ENCODE data around the gene BORA.
"Not testable (repeated sequence)": the region's sequence is repeated elsewhere in the genome, so short reads cannot be mapped to it uniquely, and the experiment has no call there.

BORA gene

GRCh38 chr13:72728290-72728605, 525 bp downstream of the BORA start:
- Mint-ChIP-seq H3K27ac (peak overlapping the region; percentile 91), H3K4me3 (peak overlapping the region; percentile 98), H3K4me1 (peaks cover 22% of the 10 kb centered on the region), H3K27me3 (no peaks in the 10 kb centered on the region), H3K9me3 (no peaks in the 10 kb centered on the region), H3K36me3 (peaks cover 16% of the 10 kb centered on the region)
- ATAC-seq (ENCODE audit: low read depth): no peak
- DNase-seq (ENCODE audit: low spot score in 2 of 2): no peak

DNA sequence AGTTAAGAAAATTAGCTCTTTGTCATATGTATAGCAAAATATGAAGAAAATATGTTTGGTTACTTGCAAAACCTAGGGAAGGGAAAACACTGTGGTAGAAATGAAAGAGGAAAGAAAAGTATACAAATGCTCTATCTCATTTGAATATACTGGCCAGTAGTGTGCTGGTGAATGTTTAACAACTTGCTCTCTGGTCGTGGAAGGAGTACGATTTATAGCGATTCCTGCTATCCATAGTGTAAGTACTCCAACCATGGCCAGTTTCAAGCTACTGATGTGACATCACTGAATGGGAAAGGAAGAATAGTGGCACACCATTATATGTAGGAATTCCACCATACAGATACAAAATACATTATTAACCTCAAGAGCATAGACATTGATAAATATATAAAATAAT, 9.3 kb downstream of the BORA start:
- Mint-ChIP-seq H3K36me3 (peaks cover 25% of the 10 kb centered on the region), H3K9me3 (no peaks in the 10 kb centered on the region), H3K4me3 (no peak overlapping the region), H3K27me3 (no peaks in the 10 kb centered on the region), H3K4me1 (peaks cover 4% of the 10 kb centered on the region), H3K27ac (no peak overlapping the region)
- ATAC-seq (ENCODE audit: low read depth) (no peak), DNase-seq (ENCODE audit: low spot score in 2 of 2) (no peak)

DNA sequence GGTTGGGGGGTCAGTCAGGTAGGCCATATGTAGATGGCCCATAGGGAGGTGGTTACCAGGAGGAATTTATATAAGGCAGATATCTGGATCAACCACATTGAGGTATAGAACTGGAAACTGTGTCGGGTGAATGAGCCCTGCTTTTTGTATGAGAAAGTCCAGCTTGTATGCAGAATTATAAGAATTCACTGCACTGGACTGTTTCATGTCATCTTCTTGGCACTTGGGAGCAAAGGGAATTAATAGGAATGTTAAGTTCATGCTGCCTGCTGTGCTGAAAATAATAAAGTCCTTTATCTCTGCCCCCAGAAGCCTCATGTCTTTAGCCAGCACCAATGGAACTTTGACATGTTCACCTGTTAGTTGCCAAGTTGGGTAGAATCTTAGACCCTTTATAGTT, 12.3 kb downstream of the BORA start:
- no peak for DNase-seq (ENCODE audit: low spot score in 2 of 2)
- Mint-ChIP-seq H3K4me1 (peaks cover 1% of the 10 kb centered on the region), H3K27ac (no peak overlapping the region)

DNA sequence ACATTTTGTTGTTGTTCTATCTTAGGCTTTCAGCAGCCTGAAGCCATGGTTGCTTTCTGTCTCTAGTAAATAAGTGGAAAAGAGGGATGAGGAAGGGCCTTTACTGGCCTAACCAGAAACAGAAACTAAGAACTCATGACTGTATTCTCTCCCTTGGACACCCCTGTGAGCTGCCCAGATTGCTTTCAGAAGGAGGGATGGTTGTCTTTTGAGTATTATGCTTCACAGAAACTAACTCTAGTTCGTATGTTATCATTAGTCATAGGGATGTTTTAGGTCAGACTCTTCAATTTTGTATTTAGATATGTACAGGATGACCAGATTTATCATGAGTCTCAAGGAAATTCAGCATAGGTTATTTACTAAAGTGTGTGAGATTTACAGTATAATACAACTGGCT, 17.5 kb downstream of the BORA start:
- Mint-ChIP-seq H3K36me3 (peaks cover 27% of the 10 kb centered on the region), H3K4me1 (peaks cover 2% of the 10 kb centered on the region), H3K4me3 (no peak overlapping the region), H3K9me3 (no peaks in the 10 kb centered on the region), H3K27ac (peak overlapping the region; percentile 65), H3K27me3 (no peaks in the 10 kb centered on the region)
- DNase-seq (ENCODE audit: low spot score in 2 of 2): no peak
- no peak for ATAC-seq (ENCODE audit: low read depth)

More for the DNA sequence above, 12.3 kb downstream of the BORA start:
- no peaks in the 10 kb centered on the region for H3K9me3 Mint-ChIP-seq
- ATAC-seq (ENCODE audit: low read depth): no peak
- H3K27me3 Mint-ChIP-seq: no peaks in the 10 kb centered on the region
- H3K4me3 Mint-ChIP-seq: no peak overlapping the region
- peaks cover 21% of the 10 kb centered on the region for H3K36me3 Mint-ChIP-seq

DNA sequence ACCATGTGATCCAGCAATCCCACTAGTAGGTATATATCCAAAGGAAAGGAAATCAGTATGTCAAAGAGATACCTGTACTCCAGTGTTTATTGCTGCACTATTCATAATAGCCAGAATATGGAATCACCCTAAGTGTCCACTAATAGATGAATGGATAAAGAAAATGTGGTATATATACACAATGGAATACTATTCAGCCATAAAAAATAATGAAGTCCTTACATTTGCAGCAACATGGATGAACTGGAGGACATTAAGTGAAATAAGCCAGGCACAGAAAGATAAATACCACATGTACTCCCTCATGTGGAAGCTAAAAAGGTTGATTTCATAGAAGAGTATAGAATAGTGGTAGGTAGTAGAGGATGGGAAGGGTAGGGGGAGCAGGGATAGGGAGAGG, 23.5 kb downstream of the BORA start:
- Mint-ChIP-seq H3K27me3 (no peaks in the 10 kb centered on the region), H3K4me1 (peaks cover 2% of the 10 kb centered on the region), H3K4me3 (no peak overlapping the region), H3K27ac (peak overlapping the region; percentile 31), H3K36me3 (peaks cover 44% of the 10 kb centered on the region), H3K9me3 (peaks cover 3% of the 10 kb centered on the region)
- ATAC-seq (ENCODE audit: low read depth) (no peak), DNase-seq (ENCODE audit: low spot score in 2 of 2) (no peak)

GRCh38 chr13:72754111-72754510, 26.4 kb downstream of the BORA start:
- Mint-ChIP-seq H3K36me3 (peaks cover 35% of the 10 kb centered on the region), H3K4me3 (no peak overlapping the region), H3K27me3 (no peaks in the 10 kb centered on the region), H3K27ac (no peak overlapping the region), H3K9me3 (peaks cover 3% of the 10 kb centered on the region), H3K4me1 (no peaks in the 10 kb centered on the region)
- ATAC-seq (ENCODE audit: low read depth) (no peak), DNase-seq (ENCODE audit: low spot score in 2 of 2) (no peak)

GRCh38 chr13:72757792-72758535, 30.2 kb downstream of the BORA start:
- DNase-seq (ENCODE audit: low spot score in 2 of 2) (no peak), ATAC-seq (ENCODE audit: low read depth) (no peak)
- no peaks in the 10 kb centered on the region for H3K27me3 Mint-ChIP-seq
- no peaks in the 10 kb centered on the region for H3K9me3 Mint-ChIP-seq
- no peak overlapping the region for H3K4me3 Mint-ChIP-seq
- no peaks in the 10 kb centered on the region for H3K4me1 Mint-ChIP-seq
- H3K36me3 Mint-ChIP-seq: peaks cover 21% of the 10 kb centered on the region
- no peak overlapping the region for H3K27ac Mint-ChIP-seq

- no peak overlapping the region for H3K4me3 Mint-ChIP-seq
- ATAC-seq (ENCODE audit: low read depth): no peak
- peaks cover 21% of the 10 kb centered on the region for H3K36me3 Mint-ChIP-seq
- peak overlapping the region; percentile 65 for H3K27ac Mint-ChIP-seq
- H3K27me3 Mint-ChIP-seq: no peaks in the 10 kb centered on the region
- no peak for DNase-seq (ENCODE audit: low spot score in 2 of 2)
- H3K9me3 Mint-ChIP-seq: no peaks in the 10 kb centered on the region
- no peaks in the 10 kb centered on the region for H3K4me1 Mint-ChIP-seq
Measured at GRCh38 chr13:72760189-72760588, 32.5 kb downstream of the BORA start.

DNA sequence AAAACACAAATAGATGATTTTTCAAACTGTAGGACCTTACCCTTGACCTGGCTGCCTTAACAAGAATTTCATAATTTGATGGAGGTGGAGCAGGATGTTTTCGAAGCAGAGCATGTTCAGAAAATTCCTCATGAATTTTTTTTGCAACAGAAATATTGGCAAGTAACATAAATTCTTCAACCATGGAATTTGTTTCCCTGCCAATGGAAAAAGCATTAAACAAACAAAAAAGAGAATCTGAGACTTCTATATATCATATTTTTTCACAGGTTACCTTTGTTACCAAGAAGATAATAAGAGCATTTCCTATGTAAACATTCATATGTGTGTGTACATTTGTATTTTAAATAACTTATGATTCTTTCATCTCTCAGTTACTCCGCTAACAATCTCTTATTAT, 35.7 kb downstream of the BORA start:
- ATAC-seq (ENCODE audit: low read depth): no peak
- Mint-ChIP-seq H3K9me3 (no peaks in the 10 kb centered on the region), H3K36me3 (peaks cover 27% of the 10 kb centered on the region), H3K27me3 (no peaks in the 10 kb centered on the region), H3K4me1 (no peaks in the 10 kb centered on the region), H3K27ac (no peak overlapping the region), H3K4me3 (no peak overlapping the region)
- DNase-seq (ENCODE audit: low spot score in 2 of 2): no peak

- H3K27me3 Mint-ChIP-seq: no peaks in the 10 kb centered on the region
- ATAC-seq (ENCODE audit: low read depth): no peak
- peaks cover 23% of the 10 kb centered on the region for H3K36me3 Mint-ChIP-seq
Measured at GRCh38 chr13:72774019-72774418, 46.3 kb downstream of the BORA start.

GRCh38 chr13:72781451-72782439, 54.0 kb downstream of the BORA start, which contains the start of the genes DIS3 and PIBF1:
TSS of gene DIS3 (minus strand) at chr13:72781900. CDS start at chr13:72781832, 68 bp downstream.
TSS of gene PIBF1 (plus strand) at chr13:72782133. CDS start at chr13:72783470, 1,337 bp downstream.
- peak within 1 kb of the TSS; percentile 99 for H3K27ac Mint-ChIP-seq
- no peaks in the 10 kb centered on the region for H3K27me3 Mint-ChIP-seq
- H3K4me1 Mint-ChIP-seq: peaks cover 31% of the 10 kb centered on the region
- H3K36me3 Mint-ChIP-seq: peaks cover 17% of the 10 kb centered on the region
- peak within 1 kb of the TSS; percentile 100 for H3K4me3 Mint-ChIP-seq
- peak; percentile 96 for ATAC-seq (ENCODE audit: low read depth)
- no peaks in the 10 kb centered on the region for H3K9me3 Mint-ChIP-seq
- DNase-seq (ENCODE audit: low spot score in 2 of 2): peak; percentile 88 to 92

More at GRCh38 chr13:72774019-72774418, 46.3 kb downstream of the BORA start:
- no peak for DNase-seq (ENCODE audit: low spot score in 2 of 2)
- no peak overlapping the region for H3K27ac Mint-ChIP-seq
- H3K4me1 Mint-ChIP-seq: peaks cover 5% of the 10 kb centered on the region
- H3K9me3 Mint-ChIP-seq: no peaks in the 10 kb centered on the region
- no peak overlapping the region for H3K4me3 Mint-ChIP-seq

- Mint-ChIP-seq H3K9me3 (no peaks in the 10 kb centered on the region), H3K36me3 (peaks cover 16% of the 10 kb centered on the region), H3K4me3 (peak overlapping the region; percentile 100), H3K27me3 (no peaks in the 10 kb centered on the region), H3K4me1 (peaks cover 31% of the 10 kb centered on the region), H3K27ac (peak overlapping the region; percentile 99)
- ATAC-seq (ENCODE audit: low read depth) (no peak), DNase-seq (ENCODE audit: low spot score in 2 of 2) (no peak)
Measured at GRCh38 chr13:72782717-72783116, 55.0 kb downstream of the BORA start.

DNA sequence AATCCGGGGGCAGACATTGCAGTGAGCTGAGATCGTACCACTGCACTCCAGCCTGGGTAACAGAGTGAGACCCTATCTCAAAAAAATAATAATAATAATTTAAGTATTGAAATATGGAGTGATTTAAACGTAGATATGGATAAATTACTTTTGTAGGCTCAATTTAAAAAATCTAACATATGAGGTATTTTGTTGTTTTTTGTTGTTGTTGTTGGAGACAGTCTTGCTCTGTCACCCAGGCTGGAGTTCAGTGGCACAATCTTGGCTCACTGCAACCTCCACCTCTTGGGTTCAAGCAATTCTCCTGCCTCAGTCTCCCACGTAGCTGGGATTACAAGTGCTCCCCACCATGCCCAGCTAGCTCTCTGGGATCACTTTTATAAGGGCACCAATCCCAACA, 57.0 kb downstream of the BORA start:
- not testable (repeated sequence) for H3K9me3 Mint-ChIP-seq; H3K4me3 Mint-ChIP-seq; H3K27me3 Mint-ChIP-seq; DNase-seq (ENCODE audit: low spot score in 2 of 2); H3K27ac Mint-ChIP-seq; ATAC-seq (ENCODE audit: low read depth)
- peaks cover 29% of the 10 kb centered on the region for H3K4me1 Mint-ChIP-seq
- H3K36me3 Mint-ChIP-seq: peaks cover 13% of the 10 kb centered on the region

GRCh38 chr13:72788831-72789230, 61.1 kb downstream of the BORA start:
- Mint-ChIP-seq H3K4me3 (no peak overlapping the region), H3K4me1 (peaks cover 19% of the 10 kb centered on the region), H3K27ac (no peak overlapping the region), H3K9me3 (no peaks in the 10 kb centered on the region), H3K36me3 (peaks cover 26% of the 10 kb centered on the region), H3K27me3 (no peaks in the 10 kb centered on the region)
- no peak for DNase-seq (ENCODE audit: low spot score in 2 of 2)
- no peak for ATAC-seq (ENCODE audit: low read depth)

All from memory B cell (primary cell).